Ovary (tissue), 9 donors: ENCODE results near the gene CCR9. TPM values are rescaled to one million over a fixed set of nuclear protein-coding genes. Genes with fewer than 3 reads are reported as not detected.

Experiments
- DNase-seq, 5 donors: peaks; one replicate each; pipeline ENCODE4 v3.0.0-alpha.2; 2019 to 2020
- H3K27ac ChIP-seq, 2 donors: fragments of 200-600 bp; one replicate each; pipeline versions ENCODE4 v1.5.1 to v1.8.0; 2019 to 2022
- H3K27me3 ChIP-seq: fragments of 200-600 bp; one replicate; pipeline ENCODE4 v1.8.0; 2022
- H3K36me3 ChIP-seq: fragments of 200-600 bp; sonication (generic); one replicate; pipeline ENCODE4 v1.5.1; 2019
- H3K4me1 ChIP-seq: one replicate; pipeline ENCODE4 v1.8.1; 2013; ENCODE audit warnings: mild to moderate bottlenecking, moderate library complexity; ENCODE audit not compliant: insufficient read depth
- H3K4me3 ChIP-seq: fragments of 200-600 bp; sonication (generic); one replicate; pipeline ENCODE4 v1.5.1; 2017
- H3K9me3 ChIP-seq, 2 donors: fragments of 200-600 bp in 1 of 2; sonication (generic) in 1 of 2; one replicate each; pipeline versions ENCODE4 v1.5.1 to v1.8.1; 2013 to 2019; ENCODE audit warnings: mild to moderate bottlenecking in 1 of 2, moderate library complexity in 1 of 2
- EP300 ChIP-seq: sonication (generic); formaldehyde crosslinking; IDR thresholded peaks from one replicate; pipeline ENCODE4 v1.6.1; 2017; ENCODE audit warnings: antibody characterized with exemption
- POLR2A ChIP-seq: fragments of 450-650 bp; IDR thresholded peaks from one replicate; pipeline ENCODE4 v1.6.1; 2017; ENCODE audit warnings: antibody characterized with exemption, mild to moderate bottlenecking, moderate library complexity
- WGBS, 3 donors: extraction: QIAGEN DNeasy Blood & Tissue Kit in 1 of 3; methylation state at CpG; one replicate each; pipeline versions ENCODE4 v1.1.5 to v1.1.7; 2013 to 2017; 5-methylcytosine and 5-hydroxymethylcytosine counted together
- intact Hi-C, 4 donors: fragments of 100-400 bp; cut with DNase I; formaldehyde crosslinking; loops; one replicate each; pipeline versions ENCODE4 v1.11.0 to v1.15.1; 2022 to 2023
- polyA plus RNA-seq, 2 donors: library from polyadenylated mRNA; stranded (reverse); fragments of 200-250 nt in 1 of 2; fragments of 350-450 nt in 1 of 2; fragmentation: Illumina TruSeq in 1 of 2; extraction: RNeasy Lipid Tissue Mini Kit (QIAGEN cat#74804) in 1 of 2; gene quantifications; one replicate each; pipeline ENCODE4 v1.2.3, GENCODE V29; 2013 to 2014
- total RNA-seq, 7 donors: library from RNA; depleted of rRNA in 2 of 7; stranded (reverse); fragments of >200 nt in 2 of 7; fragmentation: NEBNext Ultra II Directional in 3 of 7; extraction: Animal tissue kit (Norgen Biotek cat#: 25700) in 3 of 7; gene quantifications; one replicate each; pipeline versions ENCODE4 v1.1.0 to v1.2.4, GENCODE V29; 2016 to 2023
- TF ChIP-seq, protein P1 (sequence below), 3 donors: fragments of 450-650 bp in 2 of 3; fragments of 200-600 bp in 1 of 3; IDR thresholded peaks; one replicate each; pipeline versions ENCODE4 v1.5.1 to v1.8.0; 2016 to 2022; ENCODE audit warnings: antibody characterized with exemption in 3 of 3, mild to moderate bottlenecking in 1 of 3
- donor health status: DM: no; HTN: no; CAD: no; lungs with moderate emphysema.
- donor health status: DM: no; HTN: no; CAD: no.
- donor health status: Bipolar disorder and iron deficiency.
- donor health status: DM: yes; HTN: yes; CAD: no.
- donor health status: DM: no; HTN: no; CAD: no.
- donor health status: DM: yes; HTN: yes; CAD: no.

CCR9 gene
- total and polyA plus RNA-seq, 9 donors: 0.05 to 0.24 (median 0.09) TPM; not detected in 5

DNA sequence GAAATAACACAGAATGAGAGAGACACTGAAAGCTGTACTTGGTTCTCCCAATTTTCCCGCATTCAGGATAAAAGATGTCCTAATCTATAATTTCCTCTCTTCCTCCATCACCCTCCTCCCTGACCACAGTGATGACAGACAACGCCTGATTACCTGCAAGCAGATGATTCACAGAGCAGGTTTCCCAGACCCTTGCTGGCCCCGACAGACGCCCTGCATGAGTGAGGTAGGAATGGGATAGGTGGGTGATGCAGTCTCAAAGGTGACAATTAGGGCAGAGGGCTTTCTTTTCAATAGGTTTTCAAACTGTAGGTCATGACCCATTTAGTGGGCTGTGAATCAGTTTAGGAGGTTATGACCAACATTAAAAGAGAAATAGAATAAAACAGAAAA lies 51.7 kb downstream of the CCR9 start:
- WGBS, 3 donors: 93 to 95% (median 94%) methylated on average over 4 of the region's 4 CpGs
- no peaks in the 10 kb centered on the region for H3K27me3 ChIP-seq
- no peak overlapping the region for H3K4me3 ChIP-seq
- H3K27ac ChIP-seq: no peak overlapping the region
- intact Hi-C loops: loop anchor here (2.0 to 5.0 kb wide), 2 partner anchors 139 to 141 kb away; no protein-coding TSS in a partner anchor
- H3K9me3 ChIP-seq: no peaks in the 10 kb centered on the region
- TF ChIP-seq POLR2A: no peak
- TF ChIP-seq, protein P1, sequence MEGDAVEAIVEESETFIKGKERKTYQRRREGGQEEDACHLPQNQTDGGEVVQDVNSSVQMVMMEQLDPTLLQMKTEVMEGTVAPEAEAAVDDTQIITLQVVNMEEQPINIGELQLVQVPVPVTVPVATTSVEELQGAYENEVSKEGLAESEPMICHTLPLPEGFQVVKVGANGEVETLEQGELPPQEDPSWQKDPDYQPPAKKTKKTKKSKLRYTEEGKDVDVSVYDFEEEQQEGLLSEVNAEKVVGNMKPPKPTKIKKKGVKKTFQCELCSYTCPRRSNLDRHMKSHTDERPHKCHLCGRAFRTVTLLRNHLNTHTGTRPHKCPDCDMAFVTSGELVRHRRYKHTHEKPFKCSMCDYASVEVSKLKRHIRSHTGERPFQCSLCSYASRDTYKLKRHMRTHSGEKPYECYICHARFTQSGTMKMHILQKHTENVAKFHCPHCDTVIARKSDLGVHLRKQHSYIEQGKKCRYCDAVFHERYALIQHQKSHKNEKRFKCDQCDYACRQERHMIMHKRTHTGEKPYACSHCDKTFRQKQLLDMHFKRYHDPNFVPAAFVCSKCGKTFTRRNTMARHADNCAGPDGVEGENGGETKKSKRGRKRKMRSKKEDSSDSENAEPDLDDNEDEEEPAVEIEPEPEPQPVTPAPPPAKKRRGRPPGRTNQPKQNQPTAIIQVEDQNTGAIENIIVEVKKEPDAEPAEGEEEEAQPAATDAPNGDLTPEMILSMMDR (IDR thresholded peaks at IDR 0.05): no peak
- no peak for TF ChIP-seq EP300
- H3K4me1 ChIP-seq: peaks cover 4% of the 10 kb centered on the region
- H3K36me3 ChIP-seq: no peaks in the 10 kb centered on the region
- DNase-seq: no peak

DNA sequence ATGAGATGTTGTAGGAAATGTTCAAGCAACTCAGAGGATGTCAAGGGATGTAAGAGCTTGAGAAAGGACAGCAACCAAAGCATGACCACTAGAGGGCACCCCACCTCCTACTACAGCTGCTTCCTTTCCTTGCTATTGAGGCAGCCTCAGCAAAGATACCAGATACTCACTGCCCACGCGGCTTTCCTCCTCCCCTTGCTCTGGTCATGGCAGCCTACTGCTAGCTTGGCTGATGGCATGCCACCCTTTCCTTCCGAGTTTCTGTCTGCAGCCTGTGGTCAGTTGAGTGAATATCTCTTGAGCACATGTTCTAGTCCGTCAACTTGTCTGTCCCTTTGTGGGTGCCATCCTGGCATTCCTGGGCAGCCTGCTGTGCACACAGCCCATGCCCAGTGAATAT lies 52.5 kb downstream of the CCR9 start:
- WGBS, 3 donors: 7 to 27% (median 17%) methylated on average over 4 of the region's 4 CpGs
- H3K4me1 ChIP-seq: peaks cover 4% of the 10 kb centered on the region
- H3K36me3 ChIP-seq: no peaks in the 10 kb centered on the region
- H3K9me3 ChIP-seq: no peaks in the 10 kb centered on the region
- H3K27me3 ChIP-seq: no peaks in the 10 kb centered on the region
- intact Hi-C loops: loop anchor here (2.0 to 5.0 kb wide), 2 partner anchors 138 to 140 kb away; no protein-coding TSS in a partner anchor
- H3K27ac ChIP-seq: no peak overlapping the region
- H3K4me3 ChIP-seq: no peak overlapping the region
- no peak for TF ChIP-seq POLR2A
- TF ChIP-seq, protein P1 (IDR thresholded peaks at IDR 0.05): peak; percentile 60 to 88 (median 86)
- peak; percentile 78 to 89 (median 83) for DNase-seq

DNA sequence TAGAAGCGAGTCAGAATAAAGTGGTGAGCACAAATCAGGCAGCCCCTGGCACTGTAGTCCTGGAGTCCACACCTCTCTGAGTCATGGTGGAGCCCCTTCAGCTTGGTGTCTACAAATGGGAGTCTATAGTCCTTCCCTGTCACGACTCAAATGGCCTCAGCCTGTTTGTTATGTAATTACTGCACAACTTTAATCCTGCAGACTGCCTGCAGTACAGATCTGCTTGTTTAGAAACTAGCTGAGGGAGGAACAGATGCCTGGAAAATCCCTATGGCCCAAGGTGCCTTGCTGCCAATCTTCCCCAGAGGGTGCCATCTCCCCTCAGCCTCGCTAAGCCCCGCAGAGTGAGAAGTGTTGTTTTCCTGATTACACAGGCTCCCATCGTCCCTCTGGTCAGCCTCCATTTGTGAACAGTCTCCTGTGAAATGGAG lies 53.0 kb downstream of the CCR9 start:
- no peak for DNase-seq
- Histone ChIP-seq H3K36me3 (no peaks in the 10 kb centered on the region), H3K4me1 (peaks cover 4% of the 10 kb centered on the region), H3K27me3 (no peaks in the 10 kb centered on the region), H3K4me3 (no peak overlapping the region), H3K27ac (no peak overlapping the region), H3K9me3 (no peaks in the 10 kb centered on the region)
- no peak for TF ChIP-seq POLR2A
- TF ChIP-seq EP300: no peak
- TF ChIP-seq, protein P1 (IDR thresholded peaks at IDR 0.05): no peak
- WGBS, 3 donors: 49 to 54% (median 50%) methylated on average over 5 of the region's 5 CpGs
- intact Hi-C loops: loop anchor here (2.0 to 5.0 kb wide), 2 partner anchors 138 to 139 kb away; no protein-coding TSS in a partner anchor

DNA sequence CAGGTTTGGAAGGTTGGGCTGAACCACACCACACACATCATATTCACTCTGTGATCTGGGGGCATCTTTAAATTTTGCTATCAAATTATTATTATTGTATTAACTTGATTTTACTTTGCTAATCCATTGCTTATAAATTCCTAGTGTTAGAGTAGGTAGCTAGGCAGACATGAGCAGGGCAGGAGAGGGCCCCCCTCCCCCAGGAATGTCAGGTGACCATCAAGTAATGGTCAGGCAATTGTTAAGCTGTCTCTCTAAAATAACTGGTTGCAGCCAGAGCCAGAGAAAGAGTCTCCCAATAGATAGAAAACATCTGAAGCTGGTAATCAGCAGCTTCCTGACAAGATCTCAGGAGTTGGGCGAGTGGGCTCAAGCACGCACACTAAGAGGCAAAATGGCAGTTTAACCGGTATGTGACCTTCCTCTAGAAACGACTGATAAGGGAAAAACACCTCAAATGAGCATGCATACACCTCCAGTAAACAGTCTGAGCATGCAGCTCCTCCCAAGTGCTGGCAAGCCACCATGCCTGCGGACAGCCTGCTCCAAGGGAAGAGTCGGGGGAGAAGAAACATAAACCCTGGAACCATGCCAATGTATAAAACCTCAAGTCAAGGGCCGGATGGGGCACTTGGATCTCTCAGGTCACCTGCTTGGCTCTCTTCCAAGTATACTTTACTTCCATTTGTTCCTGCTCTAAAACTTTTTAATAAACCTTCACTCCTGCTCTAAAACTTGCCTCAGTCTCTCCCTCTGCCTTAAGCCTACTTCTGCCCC lies 53.8 kb downstream of the CCR9 start:
- Histone ChIP-seq H3K27ac (no peak overlapping the region), H3K9me3 (no peaks in the 10 kb centered on the region), H3K4me3 (no peak overlapping the region), H3K4me1 (peaks cover 4% of the 10 kb centered on the region), H3K36me3 (no peaks in the 10 kb centered on the region), H3K27me3 (no peaks in the 10 kb centered on the region)
- intact Hi-C loops: no loop called here
- TF ChIP-seq POLR2A (no peak), EP300 (no peak)
- TF ChIP-seq, protein P1 (IDR thresholded peaks at IDR 0.05): no peak
- DNase-seq: no peak
- WGBS, 3 donors: 72 to 75% (median 75%) methylated on average over 7 of the region's 7 CpGs
